K562 (cell line): ENCODE data around the gene CD164L2. TPM values are rescaled to one million over a fixed set of nuclear protein-coding genes. Genes with fewer than 3 reads are reported as not detected.

Experiments
- ATAC-seq: fragments of 200-7000 bp; cut with Tn5 transposase; 3 replicates; pipeline ENCODE4 v1.9.1; 2020; ENCODE audit warnings: moderate library complexity
- BruUV-seq: library from RNA; stranded (reverse); fragments of 400-500 nt; replicated peaks from 2 replicates; lab custom pipeline; 2021; lab: Mats Ljungman, UMichigan
- CTCF ChIA-PET: fragments of 300-600 bp; formaldehyde crosslinking; extraction: SDS; loops from one replicate; lab custom pipeline; 2021; ENCODE audit warnings: low intra/inter-chr PET ratio; lab: Yijun Ruan, JAX
- POLR2A ChIA-PET: fragments of 300-600, 350-650 bp; sonication (Branson Sonifier 250); formaldehyde crosslinking; extraction: SDS; loops from one replicate; lab custom pipeline; 2021; ENCODE audit warnings: antibody characterized with exemption, inconsistent platforms; lab: Yijun Ruan, JAX
- DNase-seq, 4 experiments: peaks; one replicate each; pipeline versions ENCODE4 v3.0.0 to v3.0.0-alpha.2; 2011 to 2018; ENCODE audit warnings: low spot score in 3 of 4, mixed read lengths in 3 of 4; ENCODE audit errors: extremely low read depth in 1 of 4
- FAIRE-seq: peaks from 2 replicates; lab custom pipeline; 2011; peaks lifted over from hg19 to GRCh38; lab: Jason Lieb, UNC
- H2AFZ ChIP-seq: 2 replicates; pipeline ENCODE4 v1.6.0; 2011; ENCODE audit warnings: low read depth, low read length, control low read depth, inconsistent platforms
- H3K27ac ChIP-seq: fragments of 200-600 bp; 3 replicates; pipeline ENCODE4 v1.8.0; 2011; ENCODE audit warnings: low read depth, mild to moderate bottlenecking, control low read depth, inconsistent platforms, low read length, moderate library complexity, mixed read lengths; ENCODE audit errors: extremely low read depth
- H3K27me3 ChIP-seq, 2 experiments: fragments of 300-600 bp in 1 of 2; 2 replicates in 1 of 2; 3 replicates in 1 of 2; pipeline versions ENCODE4 v1.6.0 to v1.8.0; 2011; ENCODE audit warnings: inconsistent platforms in 2 of 2, low read length in 2 of 2, mild to moderate bottlenecking in 1 of 2, mixed read lengths in 1 of 2, moderate library complexity in 1 of 2; ENCODE audit not compliant: control insufficient read depth in 2 of 2, insufficient read depth in 2 of 2
- H3K36me3 ChIP-seq: fragments of 300-600 bp; 3 replicates; pipeline ENCODE4 v1.8.0; 2011; ENCODE audit warnings: mild to moderate bottlenecking, low read length, inconsistent platforms; ENCODE audit not compliant: control insufficient read depth, insufficient read depth
- H3K4me1 ChIP-seq, 2 experiments: fragments of 200-600 bp in 1 of 2; replicated peaks in 1 of 2; 2 replicates in 1 of 2; 3 replicates in 1 of 2; pipeline versions ENCODE4 v1.5.1 to v1.8.0; 2011; ENCODE audit warnings: inconsistent platforms in 2 of 2, low read length in 2 of 2, mild to moderate bottlenecking in 1 of 2, mixed read lengths in 1 of 2, moderate library complexity in 1 of 2; ENCODE audit not compliant: control insufficient read depth in 2 of 2, insufficient read depth in 2 of 2
- H3K4me2 ChIP-seq: 2 replicates; pipeline ENCODE4 v1.6.1; 2011; ENCODE audit warnings: low read length, control low read depth, inconsistent platforms, mixed read lengths; ENCODE audit not compliant: insufficient read depth
- H3K4me3 ChIP-seq: fragments of 200-600 bp; sonication (generic), shearing (Covaris generic); 2 replicates; pipeline ENCODE4 v1.5.1; 2016; ENCODE audit warnings: control low read depth, inconsistent platforms
- H3K79me2 ChIP-seq: fragments of 200-600 bp; 3 replicates; pipeline ENCODE4 v1.8.0; 2011; ENCODE audit warnings: low read length, inconsistent platforms; ENCODE audit not compliant: control insufficient read depth, insufficient read depth
- H3K9ac ChIP-seq, 2 experiments: 2 replicates each; pipeline versions ENCODE4 v1.6.0 to v1.6.1; 2011; ENCODE audit warnings: low read depth in 2 of 2, low read length in 2 of 2, control low read depth in 1 of 2, inconsistent platforms in 1 of 2, mild to moderate bottlenecking in 1 of 2, mixed read lengths in 1 of 2; ENCODE audit not compliant: insufficient read depth in 1 of 2
- H3K9me1 ChIP-seq: one replicate; pipeline ENCODE4 v1.6.0; 2011; ENCODE audit warnings: inconsistent platforms, mild to moderate bottlenecking, low read length, moderate library complexity; ENCODE audit not compliant: control insufficient read depth, insufficient read depth
- H3K9me3 ChIP-seq: replicated peaks from 2 replicates; pipeline ENCODE4 v1.5.1; 2011; ENCODE audit warnings: low read depth, low read length, inconsistent platforms; ENCODE audit not compliant: control insufficient read depth, insufficient read depth
- H4K20me1 ChIP-seq: replicated peaks from 2 replicates; pipeline ENCODE4 v1.6.1; 2011; ENCODE audit warnings: low read length, inconsistent platforms, mixed read lengths; ENCODE audit not compliant: control insufficient read depth, insufficient read depth
- HMGXB4 ChIP-seq: sonication (generic); formaldehyde crosslinking; IDR thresholded peaks from 2 replicates; pipeline ENCODE4 v1.8.1; 2023; ENCODE audit warnings: mild to moderate bottlenecking, missing genetic modification reagents
- IFI16 ChIP-seq: fragments of 250-450 bp; sonication (Bioruptor Pico); IDR thresholded peaks from 2 replicates; pipeline ENCODE4 v2.1.2; 2022; ENCODE audit warnings: mild to moderate bottlenecking, inconsistent platforms
- JUN ChIP-seq, 2 experiments: sonication (generic) in 1 of 2; formaldehyde crosslinking in 1 of 2; IDR thresholded peaks; 2 replicates each; pipeline versions ENCODE4 v1.6.1 to v1.8.0; 2012 to 2022; ENCODE audit warnings: borderline replicate concordance in 2 of 2, mild to moderate bottlenecking in 2 of 2, improper control_type of control experiment in 1 of 2, low read depth in 1 of 2, low read length in 1 of 2, missing genetic modification reagents in 1 of 2
- POLR2AphosphoS2 ChIP-seq: IDR thresholded peaks from 2 replicates; pipeline ENCODE4 v1.6.1; 2012; ENCODE audit warnings: low read length, improper control_type of control experiment
- SAP30 ChIP-seq: fragments of 200-600 bp; sonication (generic); IDR thresholded peaks from 2 replicates; pipeline ENCODE4 v1.6.1; 2012; ENCODE audit warnings: borderline replicate concordance, low read depth, mild to moderate bottlenecking, moderate library complexity, low read length, control low read depth, inconsistent platforms; ENCODE audit not compliant: insufficient read depth, poor library complexity, severe bottlenecking
- STAT5B ChIP-seq: fragments of 250-450 bp; sonication (Bioruptor Pico); IDR thresholded peaks from 2 replicates; pipeline ENCODE4 v1.8.0; 2021; ENCODE audit warnings: mild to moderate bottlenecking, inconsistent platforms
- ZFX ChIP-seq: sonication (generic); formaldehyde crosslinking; IDR thresholded peaks from 2 replicates; pipeline ENCODE4 v1.8.0; 2022; ENCODE audit warnings: mild to moderate bottlenecking, missing genetic modification reagents, moderate library complexity
- WGBS: fragments of 100-300 bp; shearing (Covaris generic); methylation state at CpG from one replicate; pipeline ENCODE4 v1.1.6; 2016; ENCODE audit warnings: low coverage, mixed read lengths; ENCODE audit not compliant: insufficient coverage; ENCODE audit errors: missing lambda C conversion rate; 5-methylcytosine and 5-hydroxymethylcytosine counted together
- in situ Hi-C: fragments of 300-500 bp; cut with MboI; formaldehyde crosslinking; loops from 4 replicates; pipeline ENCODE4 v1.15.0; 2018; ENCODE audit warnings: inconsistent platforms, mixed read lengths
- intact Hi-C: fragments of 100-400 bp; cut with micrococcal nuclease; formaldehyde crosslinking; loops from 2 replicates; pipeline ENCODE4 v1.14.2; 2022
- polyA plus RNA-seq, 8 experiments: library from polyadenylated mRNA; depleted of rRNA in 4 of 8; stranded (reverse) in 5 of 8; unstranded in 3 of 8; fragments of >200 nt; fragmentation: Nextera tagmentation in 2 of 8; fragmentation: Illumina TruSeq in 1 of 8; extraction: Ambion mirVana in 2 of 8; extraction: Trizol in 1 of 8; gene quantifications; 2 replicates each; pipeline versions ENCODE4 v1.2.1 to v1.2.3, GENCODE V29; 2011 to 2014; ENCODE audit warnings: inconsistent platforms in 1 of 8, missing spikeins in 1 of 8
- total RNA-seq, 7 experiments: library from RNA; depleted of rRNA in 6 of 7; stranded (reverse); fragments of >200 nt in 6 of 7; fragmentation: Illumina TruSeq in 2 of 7; extraction: Trizol in 2 of 7; gene quantifications; 2 replicates each; pipeline versions ENCODE4 v1.2.1 to v1.2.3, GENCODE V29; 2011 to 2021; ENCODE audit warnings: low replicate concordance in 1 of 7
- TF ChIP-seq, protein P1 (sequence below), 2 experiments: IDR thresholded peaks; 2 replicates each; pipeline ENCODE4 v1.6.1; 2012; ENCODE audit warnings: improper control_type of control experiment in 2 of 2, low read depth in 2 of 2, low read length in 2 of 2, borderline replicate concordance in 1 of 2
- TF ChIP-seq, protein P2 (sequence below): fragments of 250-450 bp; sonication (Bioruptor Pico); IDR thresholded peaks from 2 replicates; pipeline ENCODE4 v1.4.0; 2020; ENCODE audit warnings: mild to moderate bottlenecking, moderate library complexity

CD164L2 gene
- total and polyA plus RNA-seq, 9 of the 15 experiments (the other 6 are each of a cell fraction or from before 2014, with no cell fraction given), result 0.08 to 0.92 (median 0.38) TPM; not detected in 1

- POLR2A ChIA-PET, result interaction anchor here (0.6 to 2.0 kb wide), 7 partner anchors 9 to 122 kb away, joined by 3 to 14 read pairs (median 5); partner anchors contain the start of gene MAP3K6
- Histone ChIP-seq H4K20me1 (no peaks in the 10 kb centered on the region), H3K9me1 (no peaks in the 10 kb centered on the region), H3K4me2 (peak within 1 kb of the TSS; percentile 72), H3K27me3 (no peaks in the 10 kb centered on the region), H3K9ac (peak within 1 kb of the TSS; percentile 33 to 87; a peak in 3 of 4 replicates), H3K27ac (peak within 1 kb of the TSS; percentile 48; the same call in 2 of the 3 replicates), H2AFZ (peak within 1 kb of the TSS; percentile 79), H3K36me3 (peaks cover 2% of the 10 kb centered on the region; the same call in 2 of the 3 replicates), H3K9me3 (no peaks in the 10 kb centered on the region), H3K79me2 (no peaks in the 10 kb centered on the region; the same call in 2 of the 3 replicates), H3K4me3 (peak within 1 kb of the TSS; percentile 33), H3K4me1 (peaks cover 24 to 31% of the 10 kb centered on the region in 2 experiments)
- WGBS, result 30% methylated on average over 19 of the region's 22 CpGs
- FAIRE-seq (no peak), DNase-seq (peak; percentile 72 to 82 (median 81)), ATAC-seq (peak; percentile 87)
- CTCF ChIA-PET, result interaction anchor here (0.7 to 1.0 kb wide), 2 partner anchors 9 to 147 kb away, joined by 3 read pairs; no protein-coding TSS in a partner anchor
- no TSS peak for BruUV-seq
- in situ Hi-C loops (no loop called here), intact Hi-C loops (no loop called here)
- TF ChIP-seq SAP30 (peak; percentile 30), ZFX (CRISPR knock-in tag) (peak; percentile 66), JUN (IDR thresholded peaks at IDR 0.05; ENCODE audit: borderline replicate concordance, low read depth, low read length) (peak; percentile 14; the same call in 1 of the 2 replicates), JUN (CRISPR knock-in tag; IDR thresholded peaks at IDR 0.05; ENCODE audit: borderline replicate concordance) (peak; percentile 19; the same call in 1 of the 2 replicates), STAT5B (CRISPR knock-in tag) (no peak), HMGXB4 (no peak), POLR2AphosphoS2 (no peak), IFI16 (CRISPR knock-in tag) (no peak)
- TF ChIP-seq, protein P1, sequence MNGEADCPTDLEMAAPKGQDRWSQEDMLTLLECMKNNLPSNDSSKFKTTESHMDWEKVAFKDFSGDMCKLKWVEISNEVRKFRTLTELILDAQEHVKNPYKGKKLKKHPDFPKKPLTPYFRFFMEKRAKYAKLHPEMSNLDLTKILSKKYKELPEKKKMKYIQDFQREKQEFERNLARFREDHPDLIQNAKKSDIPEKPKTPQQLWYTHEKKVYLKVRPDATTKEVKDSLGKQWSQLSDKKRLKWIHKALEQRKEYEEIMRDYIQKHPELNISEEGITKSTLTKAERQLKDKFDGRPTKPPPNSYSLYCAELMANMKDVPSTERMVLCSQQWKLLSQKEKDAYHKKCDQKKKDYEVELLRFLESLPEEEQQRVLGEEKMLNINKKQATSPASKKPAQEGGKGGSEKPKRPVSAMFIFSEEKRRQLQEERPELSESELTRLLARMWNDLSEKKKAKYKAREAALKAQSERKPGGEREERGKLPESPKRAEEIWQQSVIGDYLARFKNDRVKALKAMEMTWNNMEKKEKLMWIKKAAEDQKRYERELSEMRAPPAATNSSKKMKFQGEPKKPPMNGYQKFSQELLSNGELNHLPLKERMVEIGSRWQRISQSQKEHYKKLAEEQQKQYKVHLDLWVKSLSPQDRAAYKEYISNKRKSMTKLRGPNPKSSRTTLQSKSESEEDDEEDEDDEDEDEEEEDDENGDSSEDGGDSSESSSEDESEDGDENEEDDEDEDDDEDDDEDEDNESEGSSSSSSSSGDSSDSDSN (IDR thresholded peaks at IDR 0.05; ENCODE audit: borderline replicate concordance in 1 of 2, low read depth in 2 of 2, low read length in 2 of 2), result peak; percentile 53 to 74; a peak in 2 of 4 replicates
- TF ChIP-seq, protein P2, sequence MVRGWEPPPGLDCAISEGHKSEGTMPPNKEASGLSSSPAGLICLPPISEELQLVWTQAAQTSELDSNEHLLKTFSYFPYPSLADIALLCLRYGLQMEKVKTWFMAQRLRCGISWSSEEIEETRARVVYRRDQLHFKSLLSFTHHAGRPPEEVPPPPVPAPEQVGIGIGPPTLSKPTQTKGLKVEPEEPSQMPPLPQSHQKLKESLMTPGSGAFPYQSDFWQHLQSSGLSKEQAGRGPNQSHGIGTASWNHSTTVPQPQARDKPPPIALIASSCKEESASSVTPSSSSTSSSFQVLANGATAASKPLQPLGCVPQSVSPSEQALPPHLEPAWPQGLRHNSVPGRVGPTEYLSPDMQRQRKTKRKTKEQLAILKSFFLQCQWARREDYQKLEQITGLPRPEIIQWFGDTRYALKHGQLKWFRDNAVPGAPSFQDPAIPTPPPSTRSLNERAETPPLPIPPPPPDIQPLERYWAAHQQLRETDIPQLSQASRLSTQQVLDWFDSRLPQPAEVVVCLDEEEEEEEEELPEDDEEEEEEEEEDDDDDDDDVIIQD, result no peak
Observed at GRCh38 chr1:27341525-27342252, 41.4 kb downstream of the CD164L2 start, which contains the start of gene SYTL1. Gene SYTL1, plus strand, starts transcription at chr1:27342022. Its CDS starts 3,313 bp downstream, at chr1:27345335.
